HG03045 (cell line): ENCODE data around the gene SLC34A3.
"Not testable (repeated sequence)": the region's sequence is repeated elsewhere in the genome, so short reads cannot be mapped to it uniquely, and the experiment has no call there.

Source experiments
- ATAC-seq: cut with Tn5 transposase; IDR thresholded peaks from one replicate; pipeline ENCODE4 v1.9.1; 2021; ENCODE audit warnings: mild to moderate bottlenecking, moderate library complexity; ENCODE audit not compliant: unreplicated experiment

Gene SLC34A3

GRCh38 chr9:137228968-137229896, 1.5 kb upstream of the SLC34A3 start:
- ATAC-seq, result no peak

DNA sequence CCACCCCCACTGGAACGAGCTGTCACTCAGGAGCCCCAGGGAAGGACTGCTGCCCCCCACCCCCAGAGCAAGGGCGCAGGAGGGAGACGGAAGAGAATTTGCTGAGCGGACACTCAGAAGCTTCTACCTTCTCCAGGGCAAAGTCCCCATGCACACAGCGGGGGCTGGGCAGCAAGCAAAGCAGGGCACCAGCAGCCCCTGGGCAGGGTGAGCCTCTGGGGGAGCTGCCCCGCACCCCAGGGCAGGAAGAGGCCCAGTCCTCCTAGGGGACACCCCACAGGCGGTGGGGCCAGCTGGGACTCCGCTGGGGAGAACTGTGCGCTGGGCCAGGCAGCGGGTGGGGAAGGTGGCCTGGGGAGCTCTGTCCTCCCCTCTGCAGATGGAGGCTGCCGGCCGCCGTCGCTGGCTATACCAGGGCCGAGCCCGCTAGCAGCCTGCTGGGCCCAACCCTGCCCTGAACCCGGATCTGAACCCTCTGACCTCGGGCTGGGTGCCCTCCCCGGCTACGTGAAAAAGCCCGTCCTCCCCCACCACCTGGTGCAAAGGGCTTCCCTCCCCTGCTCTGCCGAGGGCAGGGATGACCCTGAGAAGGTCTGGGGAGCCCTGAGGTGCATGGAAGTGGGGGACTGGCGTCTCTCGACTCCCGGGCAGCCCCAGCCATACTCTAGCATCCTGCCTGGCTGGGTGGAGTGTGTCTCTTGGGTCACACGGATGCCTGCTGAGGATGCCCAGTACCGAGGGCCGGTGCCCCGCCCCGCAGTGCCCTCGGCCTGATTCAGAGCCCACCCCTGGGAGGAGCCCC, 597 bp upstream of the SLC34A3 start:
- no peak for ATAC-seq

- ATAC-seq, result no peak
These were observed 805 bp downstream of the SLC34A3 start for GRCh38 chr9:137231372-137232039.

DNA sequence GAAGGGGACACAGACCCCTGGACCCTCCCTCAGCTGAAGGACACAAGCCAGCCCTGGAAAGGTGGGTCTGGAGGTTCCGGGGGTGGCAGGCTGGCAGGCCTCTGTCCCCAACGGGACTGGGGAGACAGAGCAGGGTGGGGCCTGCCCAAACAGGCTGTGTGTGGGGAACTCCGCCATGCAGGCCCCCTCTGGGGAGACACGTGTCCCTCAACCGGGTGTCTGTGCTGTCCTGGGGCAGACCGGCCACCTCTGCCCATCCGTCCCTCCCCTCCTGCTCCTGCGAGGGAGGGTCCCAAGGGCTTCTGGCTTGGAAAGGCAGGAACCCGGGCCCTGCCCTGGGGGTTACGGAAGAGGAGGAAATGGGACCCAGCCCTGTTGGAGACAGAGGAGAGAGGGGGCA, 1.4 kb downstream of the SLC34A3 start:
- no peak for ATAC-seq

GRCh38 chr9:137232510-137232909, 1.8 kb downstream of the SLC34A3 start:
- no peak for ATAC-seq

DNA sequence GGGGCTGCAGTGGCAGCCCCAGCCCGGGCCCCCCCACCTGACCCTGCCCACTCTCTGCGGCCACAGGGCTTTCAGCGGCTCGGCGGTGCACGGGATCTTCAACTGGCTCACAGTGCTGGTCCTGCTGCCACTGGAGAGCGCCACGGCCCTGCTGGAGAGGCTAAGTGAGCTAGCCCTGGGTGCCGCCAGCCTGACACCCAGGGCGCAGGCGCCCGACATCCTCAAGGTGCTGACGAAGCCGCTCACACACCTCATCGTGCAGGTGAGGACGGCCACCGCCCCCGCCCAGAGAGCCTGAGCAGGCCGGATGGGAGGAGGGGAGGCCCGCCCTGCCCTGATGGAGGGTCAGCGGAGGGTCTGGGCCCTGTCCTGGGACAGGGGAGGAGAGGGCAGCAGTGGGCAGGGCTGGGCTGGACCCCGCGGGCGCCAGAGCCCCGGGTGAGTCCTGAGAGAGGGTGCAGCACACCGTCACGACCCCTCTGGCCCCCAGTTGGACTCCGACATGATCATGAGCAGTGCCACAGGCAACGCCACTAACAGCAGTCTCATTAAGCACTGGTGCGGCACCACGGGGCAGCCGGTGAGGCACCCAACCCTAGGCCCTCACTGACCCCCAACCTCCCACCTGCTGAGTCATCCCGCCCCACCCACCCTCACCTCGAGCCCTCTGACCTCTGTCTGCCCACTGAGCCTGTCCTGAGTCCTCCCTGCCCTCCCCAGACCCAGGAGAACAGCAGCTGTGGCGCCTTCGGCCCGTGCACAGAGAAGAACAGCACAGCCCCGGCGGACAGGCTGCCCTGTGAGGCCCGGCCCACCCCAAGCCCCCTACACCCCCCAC, 2.7 kb downstream of the SLC34A3 start:
- ATAC-seq, result no peak

- no peak for ATAC-seq
These were observed 3.5 kb downstream of the SLC34A3 start for GRCh38 chr9:137234055-137234697.

DNA sequence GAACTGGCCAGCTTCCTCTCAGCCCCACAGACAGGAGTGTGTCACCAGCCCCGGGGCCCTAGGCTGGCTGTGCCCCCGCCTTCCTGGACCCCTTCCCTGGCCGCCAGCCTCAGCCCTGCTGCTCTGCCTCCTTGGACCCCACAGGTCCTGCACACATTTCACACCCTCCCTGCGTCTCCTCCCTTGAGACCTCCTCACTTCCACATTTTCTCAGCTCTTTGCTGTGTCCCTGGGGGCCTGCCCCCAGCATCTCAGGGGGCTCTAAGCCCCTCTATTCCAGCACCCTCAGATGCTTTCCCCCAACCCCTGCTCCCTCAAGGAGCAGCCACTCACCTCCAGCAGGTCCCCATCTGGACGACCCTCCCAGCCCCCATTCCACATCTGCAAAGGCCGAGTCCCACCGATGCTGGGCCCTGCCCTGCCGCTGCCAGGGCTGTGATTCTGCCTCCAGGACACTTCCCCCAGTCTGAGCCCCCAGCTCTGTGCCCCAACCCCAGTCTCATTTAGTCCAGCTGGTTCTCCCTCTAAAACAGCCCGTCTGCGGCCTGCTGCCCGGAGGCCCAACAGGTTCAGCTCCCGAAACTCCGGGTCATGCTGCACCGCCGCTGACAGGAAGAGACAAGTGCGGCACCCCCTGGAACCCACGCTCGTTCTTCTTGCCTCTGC, 4.2 kb downstream of the SLC34A3 start:
- ATAC-seq, result no peak

DNA sequence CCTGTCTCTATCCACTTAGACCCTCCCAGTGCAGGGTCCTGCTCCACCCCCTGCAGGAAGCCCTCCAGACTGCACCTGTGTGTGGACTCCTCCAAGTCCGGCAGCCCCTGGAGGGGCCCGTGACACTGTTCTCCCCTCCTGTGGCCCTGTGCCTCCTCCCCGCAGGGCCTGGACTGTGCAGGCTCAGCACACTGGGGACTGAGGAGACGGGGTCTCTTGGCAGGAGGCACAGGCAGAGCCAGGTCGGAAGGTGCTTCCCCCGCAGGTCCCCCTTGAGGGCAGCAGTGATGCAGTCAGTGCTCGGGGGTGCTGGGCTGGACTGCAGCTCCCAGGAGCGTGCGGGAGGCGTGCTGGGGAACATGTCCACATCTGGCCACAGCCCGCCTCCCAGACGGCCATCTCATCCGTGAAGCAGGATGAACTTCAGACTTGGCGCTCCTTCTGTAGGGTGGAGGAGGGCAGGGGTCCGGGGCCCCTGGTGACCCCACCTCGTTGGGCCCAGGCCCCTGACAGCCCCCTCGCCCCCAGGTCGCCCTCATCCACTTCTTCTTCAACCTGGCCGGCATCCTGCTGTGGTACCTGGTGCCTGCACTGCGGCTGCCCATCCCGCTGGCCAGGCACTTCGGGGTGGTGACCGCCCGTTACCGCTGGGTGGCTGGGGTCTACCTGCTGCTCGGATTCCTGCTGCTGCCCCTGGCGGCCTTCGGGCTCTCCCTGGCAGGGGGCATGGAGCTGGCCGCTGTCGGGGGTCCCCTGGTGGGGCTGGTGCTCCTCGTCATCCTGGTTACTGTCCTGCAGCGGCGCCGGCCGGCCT, 4.9 kb downstream of the SLC34A3 start:
- no peak for ATAC-seq

GRCh38 chr9:137236238-137236935, 5.7 kb downstream of the SLC34A3 start:
- no peak for ATAC-seq

GRCh38 chr9:137236936-137237421, 6.3 kb downstream of the SLC34A3 start:
- ATAC-seq, result no peak

DNA sequence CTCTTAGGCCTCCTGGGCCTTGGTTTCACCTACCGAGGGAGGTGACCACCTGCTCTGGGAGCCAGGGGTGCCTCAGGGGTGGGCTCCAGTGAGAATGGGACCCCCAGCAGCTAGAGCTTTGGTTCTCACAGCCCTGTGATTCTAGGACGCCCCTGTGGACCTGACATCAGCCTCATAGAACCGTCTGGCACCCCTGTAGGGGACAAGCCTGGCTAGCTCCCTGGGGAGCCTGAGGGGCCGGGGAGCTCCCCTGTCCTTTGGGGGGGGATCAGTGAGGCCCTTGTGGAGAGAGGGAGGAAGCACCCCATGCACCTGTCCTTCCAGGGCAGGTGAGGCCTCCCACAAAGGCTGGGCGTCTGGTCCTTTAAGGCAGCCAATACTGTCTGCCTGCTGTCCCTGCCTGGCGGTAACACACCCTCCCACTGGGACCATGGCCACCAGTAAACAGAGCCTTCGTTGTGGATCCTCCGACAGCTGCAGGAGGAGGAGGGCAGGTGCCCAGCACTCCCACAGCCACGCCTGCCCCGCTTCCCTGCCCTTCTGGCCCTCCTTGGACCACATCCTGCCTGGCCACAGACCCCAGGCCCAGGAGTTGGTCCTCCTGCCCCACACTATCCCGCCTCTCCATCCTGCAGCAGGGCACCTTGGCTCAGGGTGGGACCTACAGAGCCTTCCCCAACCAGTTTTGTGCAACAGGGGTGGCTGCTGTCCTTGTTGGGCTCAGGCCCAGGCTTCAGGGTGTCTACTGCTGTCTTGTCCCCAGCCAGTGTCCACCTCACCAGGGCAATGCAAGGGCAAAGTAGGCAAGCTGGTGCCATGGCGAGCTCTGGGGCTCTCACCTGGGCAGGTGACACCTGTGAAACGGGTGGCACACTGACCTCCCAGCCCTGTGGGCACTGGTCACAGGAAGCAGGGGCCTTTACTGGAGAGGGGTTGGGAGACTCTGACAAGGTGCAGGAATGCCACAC, 7.3 kb downstream of the SLC34A3 start:
- no peak for ATAC-seq

GRCh38 chr9:137239541-137240200, 9.0 kb downstream of the SLC34A3 start:
- not testable (repeated sequence) for ATAC-seq

GRCh38 chr9:137240318-137240840, 9.7 kb downstream of the SLC34A3 start:
- peak; percentile 15 for ATAC-seq

DNA sequence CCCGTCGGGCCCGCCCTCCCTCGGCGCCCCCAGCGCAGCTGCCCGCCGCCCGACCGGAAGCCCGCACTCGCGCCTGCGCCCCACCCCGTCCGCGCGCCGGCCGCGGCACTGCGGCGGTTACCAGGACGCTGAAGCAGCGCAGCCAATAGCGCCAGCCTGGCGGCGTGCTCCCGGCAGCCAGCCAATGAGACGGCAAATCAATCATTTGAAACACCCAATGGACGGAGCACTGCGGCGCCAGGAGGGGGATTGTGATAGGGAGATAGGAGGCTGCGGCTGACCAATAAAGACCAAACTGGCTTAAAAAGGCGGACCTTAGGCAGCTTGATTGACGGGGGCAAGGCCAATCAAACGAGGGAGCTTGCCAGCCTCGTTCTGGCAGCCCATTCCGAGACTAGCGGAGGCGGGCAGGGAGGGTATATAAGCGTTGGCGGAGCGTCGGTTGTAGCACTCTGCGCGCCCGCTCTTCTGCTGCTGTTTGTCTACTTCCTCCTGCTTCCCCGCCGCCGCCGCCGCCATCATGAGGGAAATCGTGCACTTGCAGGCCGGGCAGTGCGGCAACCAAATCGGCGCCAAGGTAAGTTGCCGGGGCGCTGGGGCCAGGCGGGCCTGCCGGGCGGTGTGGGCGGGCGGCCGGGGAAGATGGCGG, 10.3 kb downstream of the SLC34A3 start, which contains the start of gene TUBB4B:
Gene TUBB4B, plus strand, starts transcription at position 447 of the 649 bp plus-strand sequence. Its CDS starts 74 bp downstream, at position 521.
- ATAC-seq, result peak; percentile 68
